GM10266 (cell line): ENCODE measurements around the gene LIX1.

Experiments used
- DNase-seq: peaks from one replicate; pipeline ENCODE4 v3.0.0; 2012; ENCODE audit errors: extremely low spot score
- CTCF ChIP-seq: IDR thresholded peaks from 2 replicates; pipeline ENCODE4 v1.5.1; 2012; ENCODE audit warnings: mild to moderate bottlenecking, low read depth; ENCODE audit not compliant: control insufficient read depth, insufficient read depth; ENCODE audit errors: missing control alignments

Gene LIX1

GRCh38 chr5:97115932-97116331 is 26.5 kb downstream of the LIX1 start:
- no peak for TF ChIP-seq CTCF
- DNase-seq: no peak

GRCh38 chr5:97112230-97112629 is 30.2 kb downstream of the LIX1 start:
- no peak for TF ChIP-seq CTCF
- DNase-seq: no peak

- DNase-seq: no peak
- TF ChIP-seq CTCF: no peak
Measured at GRCh38 chr5:97111616-97112015, 30.8 kb downstream of the LIX1 start.

GRCh38 chr5:97111004-97111403 is 31.4 kb downstream of the LIX1 start:
- no peak for DNase-seq
- no peak for TF ChIP-seq CTCF

GRCh38 chr5:97107318-97107717 is 35.1 kb downstream of the LIX1 start:
- no peak for DNase-seq

GRCh38 chr5:97106216-97106581 is 36.2 kb downstream of the LIX1 start:
- TF ChIP-seq CTCF: no peak
- DNase-seq: no peak

More at GRCh38 chr5:97107318-97107717, 35.1 kb downstream of the LIX1 start:
- TF ChIP-seq CTCF: no peak

- DNase-seq: no peak
- TF ChIP-seq CTCF: no peak
Measured at GRCh38 chr5:97105501-97106215, 36.8 kb downstream of the LIX1 start.
